Mucosa of rectum (tissue), 2 donors: ENCODE results near the gene SESN3.
"Not testable (repeated sequence)": the region's sequence is repeated elsewhere in the genome, so short reads cannot be mapped to it uniquely, and the experiment has no call there.

Source experiments
- H3K27ac ChIP-seq, 2 donors: one replicate each; pipeline ENCODE4 v1.7.0; 2013; ENCODE audit warnings: inconsistent platforms in 2 of 2, low read depth in 2 of 2, low read length in 2 of 2
- H3K27me3 ChIP-seq, 2 donors: one replicate each; pipeline ENCODE4 v1.7.0; 2013; ENCODE audit warnings: low read length in 2 of 2; ENCODE audit not compliant: control insufficient read depth in 2 of 2, insufficient read depth in 2 of 2
- H3K36me3 ChIP-seq, 2 donors: one replicate each; pipeline ENCODE4 v1.7.0; 2013; ENCODE audit warnings: low read length in 2 of 2; ENCODE audit not compliant: control insufficient read depth in 2 of 2, insufficient read depth in 2 of 2
- H3K4me1 ChIP-seq, 2 donors: one replicate each; pipeline ENCODE4 v1.7.0; 2013; ENCODE audit warnings: low read length in 2 of 2, mild to moderate bottlenecking in 1 of 2; ENCODE audit not compliant: control insufficient read depth in 2 of 2, insufficient read depth in 2 of 2
- H3K4me3 ChIP-seq, 2 donors: one replicate each; pipeline ENCODE4 v1.7.0; 2013; ENCODE audit warnings: low read length in 2 of 2
- H3K9ac ChIP-seq, 2 donors: one replicate each; pipeline ENCODE4 v1.7.0; 2013; ENCODE audit warnings: low read length in 2 of 2, low read depth in 1 of 2, mild to moderate bottlenecking in 1 of 2
- H3K9me3 ChIP-seq, 2 donors: one replicate each; pipeline ENCODE4 v1.7.0; 2013; ENCODE audit warnings: low read length in 2 of 2; ENCODE audit not compliant: control insufficient read depth in 2 of 2
- donor health status: healthy.
- donor health status: Normal muscosa, but diverticular disease.

SESN3 gene

GRCh38 chr11:95144313-95145235 is 86.4 kb downstream of the SESN3 start:
- Histone ChIP-seq H3K4me1 (peaks cover 0 to 4% of the 10 kb centered on the region in 2 donors), H3K4me3 (no peak overlapping the region), H3K36me3 (no peaks in the 10 kb centered on the region), H3K9ac (no peak overlapping the region), H3K27me3 (peaks cover 0 to 5% of the 10 kb centered on the region in 2 donors), H3K27ac (no peak overlapping the region), H3K9me3 (no peaks in the 10 kb centered on the region)

GRCh38 chr11:95143106-95143681 is 87.8 kb downstream of the SESN3 start:
- Histone ChIP-seq H3K9me3 (no peaks in the 10 kb centered on the region), H3K4me1 (peaks cover 0 to 4% of the 10 kb centered on the region in 2 donors), H3K36me3 (no peaks in the 10 kb centered on the region), H3K27ac (no peak overlapping the region), H3K4me3 (no peak overlapping the region), H3K27me3 (peaks cover 0 to 5% of the 10 kb centered on the region in 2 donors), H3K9ac (no peak overlapping the region)

DNA sequence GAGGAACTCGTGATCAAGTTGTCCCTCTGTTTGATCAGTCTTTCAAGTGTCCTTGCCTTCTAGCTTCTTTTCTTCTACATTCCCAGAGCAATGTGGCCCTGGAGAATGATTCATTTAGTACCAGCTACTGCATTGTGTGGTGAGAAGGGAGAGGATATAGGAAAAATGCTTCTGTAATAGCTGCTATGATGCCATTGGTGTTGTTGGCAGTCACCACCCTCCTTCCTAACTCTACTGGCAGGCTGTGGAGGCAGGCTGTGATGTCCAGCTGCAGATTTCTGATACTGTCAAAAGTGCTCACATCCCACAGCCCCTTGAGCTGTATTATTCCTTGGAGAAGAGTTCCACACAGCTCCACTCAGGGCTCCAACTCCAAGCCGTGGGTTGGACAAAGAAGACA is 88.6 kb downstream of the SESN3 start:
- H3K27ac ChIP-seq: no peak overlapping the region
- H3K27me3 ChIP-seq: peaks cover 0 to 5% of the 10 kb centered on the region in 2 donors
- no peak overlapping the region for H3K9ac ChIP-seq
- H3K36me3 ChIP-seq: no peaks in the 10 kb centered on the region
- no peaks in the 10 kb centered on the region for H3K9me3 ChIP-seq
- peaks cover 0 to 4% of the 10 kb centered on the region in 2 donors for H3K4me1 ChIP-seq
- no peak overlapping the region for H3K4me3 ChIP-seq

DNA sequence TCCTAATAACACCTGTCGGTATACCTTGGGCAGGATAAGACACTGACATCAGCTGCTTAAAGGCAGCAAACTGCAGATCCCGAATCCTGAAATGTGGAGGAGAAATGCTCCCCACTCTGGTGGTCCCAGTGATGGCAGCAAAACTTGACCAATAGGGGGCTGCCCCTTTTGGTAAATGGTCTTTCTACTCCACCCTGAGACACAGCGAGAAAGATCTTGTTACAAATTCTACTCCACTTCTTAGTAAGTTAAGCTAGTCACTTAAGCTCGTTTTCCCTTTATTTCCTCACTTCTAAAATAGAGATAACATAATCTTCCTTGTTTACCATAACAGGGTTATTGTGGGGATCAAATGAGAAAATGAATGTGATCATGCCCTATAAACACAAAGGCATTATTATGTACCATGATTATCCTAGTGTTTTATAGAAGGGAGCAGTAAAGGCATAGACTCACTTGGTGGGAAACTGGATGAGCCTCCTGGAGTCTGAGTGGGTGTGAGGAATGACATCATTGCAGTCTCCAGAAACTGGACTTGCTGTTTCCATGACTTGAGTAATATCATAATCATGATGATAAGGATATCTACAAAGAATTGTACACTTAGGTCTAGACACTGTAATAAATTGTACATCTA is 90.5 kb downstream of the SESN3 start:
- no peak overlapping the region for H3K4me3 ChIP-seq
- H3K27me3 ChIP-seq: peaks cover 0 to 5% of the 10 kb centered on the region in 2 donors
- no peak overlapping the region for H3K27ac ChIP-seq
- no peaks in the 10 kb centered on the region for H3K9me3 ChIP-seq
- no peak overlapping the region for H3K9ac ChIP-seq
- H3K4me1 ChIP-seq: peaks cover 0 to 4% of the 10 kb centered on the region in 2 donors
- H3K36me3 ChIP-seq: no peaks in the 10 kb centered on the region

- H3K27ac ChIP-seq: no peak overlapping the region
- H3K27me3 ChIP-seq: peaks cover 0 to 1% of the 10 kb centered on the region in 2 donors
- H3K4me1 ChIP-seq: peaks cover 0 to 4% of the 10 kb centered on the region in 2 donors
- H3K4me3 ChIP-seq: no peak overlapping the region
- no peaks in the 10 kb centered on the region for H3K9me3 ChIP-seq
- H3K9ac ChIP-seq: no peak overlapping the region
- peaks cover 2 to 3% of the 10 kb centered on the region in 2 donors for H3K36me3 ChIP-seq
Measured at GRCh38 chr11:95138448-95138847, 92.6 kb downstream of the SESN3 start.

DNA sequence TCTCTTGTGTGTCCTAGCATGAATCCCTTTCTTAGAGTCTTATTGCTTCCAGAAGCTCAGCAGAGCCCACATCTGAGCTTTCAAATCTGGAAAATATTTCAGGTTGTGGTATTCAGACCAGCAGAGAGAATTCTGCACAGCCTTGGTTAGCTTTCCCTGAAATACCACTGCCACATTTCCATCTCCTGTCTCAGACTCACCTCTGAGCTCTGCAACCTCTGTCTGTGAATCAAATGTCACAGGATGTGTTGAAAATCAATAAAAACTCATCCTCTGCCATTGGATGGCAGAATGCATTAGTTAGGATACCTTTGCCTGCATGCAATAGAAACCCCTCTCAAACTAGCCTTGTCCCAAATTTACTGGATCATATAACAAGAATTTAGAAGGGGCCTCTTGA is 93.7 kb downstream of the SESN3 start:
- no peaks in the 10 kb centered on the region for H3K27me3 ChIP-seq
- no peaks in the 10 kb centered on the region for H3K9me3 ChIP-seq
- no peak overlapping the region for H3K9ac ChIP-seq
- H3K27ac ChIP-seq: no peak overlapping the region
- H3K36me3 ChIP-seq: peaks cover 2 to 3% of the 10 kb centered on the region in 2 donors
- peaks cover 0 to 4% of the 10 kb centered on the region in 2 donors for H3K4me1 ChIP-seq
- H3K4me3 ChIP-seq: no peak overlapping the region

DNA sequence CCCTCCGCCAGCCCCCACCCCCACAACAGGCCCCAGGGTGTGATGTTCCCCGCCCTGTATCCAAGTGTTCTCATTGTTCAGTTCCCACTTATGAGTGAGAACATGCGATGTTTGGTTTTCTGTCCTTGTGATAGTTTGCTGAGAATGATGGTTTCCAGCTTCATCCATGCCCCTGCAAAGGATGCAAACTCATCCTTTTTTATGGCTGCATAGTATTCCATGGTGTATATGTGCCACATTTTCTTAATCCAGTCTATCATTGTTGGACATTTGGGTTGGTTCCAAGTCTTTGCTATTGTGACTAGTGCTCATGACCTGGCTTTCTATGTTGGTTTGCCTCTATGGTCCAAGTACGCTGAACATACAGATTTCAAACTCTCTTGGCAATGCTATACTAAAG is 94.3 kb downstream of the SESN3 start:
- not testable (repeated sequence) for H3K27me3 ChIP-seq, H3K4me1 ChIP-seq, H3K27ac ChIP-seq, H3K36me3 ChIP-seq, H3K4me3 ChIP-seq, H3K9me3 ChIP-seq, H3K9ac ChIP-seq

DNA sequence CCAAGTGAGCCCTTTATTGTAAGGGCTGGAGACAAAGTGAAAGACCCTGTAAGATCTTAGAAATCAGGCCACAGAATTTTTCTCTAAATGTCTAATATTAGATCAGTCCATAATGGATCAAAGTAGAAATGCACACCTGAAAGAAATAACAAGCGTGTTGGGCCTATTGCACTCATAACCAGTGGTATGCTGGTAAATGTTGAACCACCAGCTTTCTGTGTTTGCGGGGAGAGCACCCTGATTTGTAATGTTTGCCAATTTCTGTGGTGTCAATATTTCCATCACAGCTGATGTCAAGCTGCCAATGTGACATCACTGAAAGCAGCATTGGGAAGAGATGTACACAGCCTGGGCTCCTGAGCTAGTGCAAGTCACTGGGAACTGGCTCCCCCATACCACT is 95.1 kb downstream of the SESN3 start:
- no peak overlapping the region for H3K4me3 ChIP-seq
- no peak overlapping the region for H3K9ac ChIP-seq
- H3K27ac ChIP-seq: no peak overlapping the region
- no peaks in the 10 kb centered on the region for H3K27me3 ChIP-seq
- no peaks in the 10 kb centered on the region for H3K9me3 ChIP-seq
- H3K4me1 ChIP-seq: peaks cover 0 to 4% of the 10 kb centered on the region in 2 donors
- peaks cover 5% of the 10 kb centered on the region in 2 donors for H3K36me3 ChIP-seq

DNA sequence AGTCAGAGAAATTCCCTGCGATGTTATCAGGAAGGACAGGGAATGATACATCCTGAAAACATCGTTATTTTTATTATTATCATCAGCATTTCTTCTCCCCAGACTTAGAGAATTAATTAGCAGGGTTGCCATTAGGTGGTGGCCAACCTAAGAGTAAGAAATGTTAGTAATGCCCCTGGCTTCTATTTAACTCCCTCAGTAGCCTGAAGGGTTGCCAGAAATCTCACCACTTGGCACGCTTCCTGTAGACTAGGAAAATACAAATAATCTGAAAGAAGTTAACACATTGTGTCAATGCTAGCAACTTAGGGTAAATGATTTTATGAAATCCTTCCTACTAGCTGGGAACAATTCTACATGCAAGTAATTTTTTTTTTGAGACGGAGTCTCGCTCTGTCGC is 95.8 kb downstream of the SESN3 start:
- H3K36me3 ChIP-seq: peaks cover 5 to 6% of the 10 kb centered on the region in 2 donors
- no peak overlapping the region for H3K9ac ChIP-seq
- no peaks in the 10 kb centered on the region for H3K4me1 ChIP-seq
- H3K9me3 ChIP-seq: no peaks in the 10 kb centered on the region
- no peak overlapping the region for H3K27ac ChIP-seq
- no peak overlapping the region for H3K4me3 ChIP-seq
- no peaks in the 10 kb centered on the region for H3K27me3 ChIP-seq

GRCh38 chr11:95134491-95134890 is 96.5 kb downstream of the SESN3 start:
- Histone ChIP-seq H3K4me1 (no peaks in the 10 kb centered on the region), H3K36me3 (peaks cover 6 to 10% of the 10 kb centered on the region in 2 donors), H3K9ac (no peak overlapping the region), H3K4me3 (no peak overlapping the region), H3K27me3 (no peaks in the 10 kb centered on the region), H3K9me3 (no peaks in the 10 kb centered on the region), H3K27ac (no peak overlapping the region)
